CD4-positive, alpha-beta T cell treated with Interleukin-1 beta for 1 hour (primary cell): ENCODE measurements around the gene MYO9A.

Source experiments
- DNase-seq, 2 donors: peaks; one replicate each; pipeline ENCODE4 v3.0.0-alpha.2; 2020 to 2022

The MYO9A gene

GRCh38 chr15:71830981-71831380 lies 287.0 kb downstream of the MYO9A start:
- DNase-seq = no peak

GRCh38 chr15:71826196-71826595 lies 291.8 kb downstream of the MYO9A start:
- no peak for DNase-seq

- no peak for DNase-seq
Observed at GRCh38 chr15:71825021-71825730, 292.8 kb downstream of the MYO9A start.

GRCh38 chr15:71823801-71824200 lies 294.1 kb downstream of the MYO9A start:
- no peak for DNase-seq

GRCh38 chr15:71822890-71823630 lies 294.9 kb downstream of the MYO9A start:
- no peak for DNase-seq

GRCh38 chr15:71821547-71822129 lies 296.3 kb downstream of the MYO9A start:
- no peak for DNase-seq

GRCh38 chr15:71820127-71820526 lies 297.8 kb downstream of the MYO9A start:
- no peak for DNase-seq

GRCh38 chr15:71817351-71817750 lies 300.6 kb downstream of the MYO9A start:
- DNase-seq = no peak

GRCh38 chr15:71815301-71815700 lies 302.6 kb downstream of the MYO9A start:
- no peak for DNase-seq

GRCh38 chr15:71813723-71814470 lies 304.1 kb downstream of the MYO9A start:
- DNase-seq = no peak

- DNase-seq = no peak
Observed at GRCh38 chr15:71812966-71813722, 304.8 kb downstream of the MYO9A start.

- DNase-seq = no peak
Observed at GRCh38 chr15:71811752-71812735, 305.9 kb downstream of the MYO9A start.

GRCh38 chr15:71811036-71811736 lies 306.8 kb downstream of the MYO9A start:
- no peak for DNase-seq

GRCh38 chr15:71810256-71811035 lies 307.5 kb downstream of the MYO9A start, which contains the start of gene NR2E3:
Gene NR2E3, plus strand, starts transcription at chr15:71810554. Its CDS starts 190 bp downstream, at chr15:71810744.
- no peak for DNase-seq

GRCh38 chr15:71809346-71809745 lies 308.6 kb downstream of the MYO9A start:
- DNase-seq = no peak

- DNase-seq = no peak
Observed at GRCh38 chr15:71808311-71809020, 309.5 kb downstream of the MYO9A start.

- no peak for DNase-seq
Observed at GRCh38 chr15:71807691-71808091, 310.3 kb downstream of the MYO9A start.

- no peak for DNase-seq
Observed at GRCh38 chr15:71807125-71807629, 310.8 kb downstream of the MYO9A start.

GRCh38 chr15:71806452-71806931 lies 311.5 kb downstream of the MYO9A start:
- no peak for DNase-seq
